ENCODE results near the gene MYL7.
"Not testable (repeated sequence)": the region's sequence is repeated elsewhere in the genome, so short reads cannot be mapped to it uniquely, and the experiment has no call there.

Gene MYL7

DNA sequence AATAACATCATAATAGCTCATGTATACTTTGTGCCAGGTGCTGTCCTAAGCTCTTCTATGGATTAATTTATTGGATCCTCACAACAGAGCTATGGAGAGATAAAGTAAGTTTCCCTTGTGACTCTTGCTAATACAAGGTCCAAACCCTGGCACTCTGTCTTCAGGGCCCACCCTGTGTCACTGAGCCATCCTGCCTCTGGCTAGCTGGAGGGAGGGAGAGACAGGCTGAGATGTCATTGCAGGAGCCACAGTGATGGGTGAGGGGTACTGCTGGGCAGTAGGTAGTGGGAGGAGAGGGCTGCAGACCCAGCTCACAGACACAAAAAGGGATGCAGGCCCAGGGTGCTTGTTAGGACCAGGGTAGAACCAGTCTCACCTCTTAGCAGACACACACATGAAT, 31.2 kb upstream of the MYL7 start:
- DNase-seq (ENCODE audit: low spot score), result no peak

DNA sequence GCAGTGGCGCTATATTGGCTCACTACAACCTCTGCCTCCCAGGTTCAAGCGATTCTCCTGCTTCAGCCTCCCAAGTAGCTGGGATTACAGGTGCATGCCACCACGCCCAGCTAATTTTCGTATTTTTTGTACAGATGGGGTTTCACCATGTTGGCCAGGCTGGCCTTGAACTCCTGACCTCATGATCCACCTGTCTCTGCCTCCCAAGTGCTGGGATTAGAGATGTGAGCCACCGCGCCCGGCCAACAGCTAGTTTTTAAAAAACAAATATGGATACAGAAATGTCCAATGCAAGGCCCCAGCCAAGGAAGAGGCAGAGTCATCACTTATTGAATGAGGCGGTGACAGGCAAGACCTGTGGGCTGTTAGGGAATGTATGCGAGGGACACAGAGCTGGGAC, 30.8 kb upstream of the MYL7 start:
- DNase-seq (ENCODE audit: low spot score), result not testable (repeated sequence)

DNA sequence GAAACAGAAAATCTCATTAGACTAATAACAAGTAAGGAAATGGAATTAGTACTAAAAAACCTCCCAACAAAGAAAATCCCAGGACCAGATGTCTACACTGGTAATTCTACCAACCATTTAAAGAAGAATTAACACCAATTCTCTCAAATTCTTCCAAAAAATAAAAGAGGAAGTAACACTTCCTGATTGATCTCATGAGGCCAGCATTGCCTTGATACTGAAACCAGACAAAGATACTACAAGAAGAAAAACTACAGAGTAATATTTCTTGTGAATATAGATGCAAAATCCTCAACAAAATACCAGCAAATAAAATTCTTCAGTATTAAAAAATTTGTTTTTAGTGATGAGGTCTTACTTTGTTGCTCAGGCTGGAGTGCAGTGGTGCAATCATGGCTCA, 26.8 kb upstream of the MYL7 start:
- DNase-seq (ENCODE audit: low spot score), result no peak

DNA sequence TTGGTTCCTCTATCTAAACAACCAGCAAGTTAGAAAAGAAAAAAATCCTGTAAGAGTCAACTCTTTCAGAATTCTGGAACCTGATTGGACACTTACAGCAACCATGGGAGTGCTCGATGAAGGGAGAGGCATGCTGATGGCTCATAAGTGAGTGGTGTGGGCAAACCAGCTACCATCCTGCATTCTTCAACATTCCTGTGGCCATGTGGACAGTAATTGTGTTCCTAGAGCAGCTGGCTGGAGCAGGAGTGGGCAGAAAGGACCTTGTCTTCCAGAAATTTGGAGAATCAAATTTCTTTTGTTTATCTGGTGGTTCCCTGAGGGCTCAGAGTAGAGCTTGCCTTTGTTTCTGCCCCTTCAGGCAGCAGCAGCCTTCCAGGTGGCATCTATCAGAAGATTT, 22.5 kb upstream of the MYL7 start:
- no peak for DNase-seq (ENCODE audit: low spot score)

DNA sequence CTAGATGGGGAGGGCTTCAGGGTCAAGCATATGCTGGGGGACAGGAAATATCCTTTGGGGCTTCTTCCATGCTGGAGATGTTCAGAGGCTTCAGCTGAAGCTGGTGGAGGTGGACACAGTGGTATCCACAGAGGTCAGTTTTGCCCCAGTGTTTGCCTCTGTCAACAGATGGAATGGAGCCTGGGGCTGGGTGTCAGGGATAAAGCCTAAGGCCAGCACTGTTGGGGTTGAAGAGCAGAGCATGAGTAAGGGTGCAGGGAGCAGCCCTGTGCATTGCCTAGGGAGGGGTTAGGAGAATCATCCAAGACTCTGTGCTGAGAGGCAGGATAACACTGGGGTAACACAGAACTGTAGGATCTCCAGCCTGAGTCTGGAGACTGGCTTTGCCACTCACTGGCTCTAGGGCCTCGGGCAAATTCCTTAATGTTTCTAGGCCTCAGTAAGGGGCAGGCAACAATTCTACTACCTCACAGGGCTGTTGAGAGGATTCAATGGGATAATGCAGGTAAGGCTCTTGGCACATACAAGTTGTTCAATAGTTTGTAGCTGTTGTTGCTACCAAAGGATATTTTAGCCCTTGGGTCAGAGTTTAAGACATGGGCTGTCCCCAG, 21.8 kb upstream of the MYL7 start:
- DNase-seq (ENCODE audit: low spot score), result no peak

DNA sequence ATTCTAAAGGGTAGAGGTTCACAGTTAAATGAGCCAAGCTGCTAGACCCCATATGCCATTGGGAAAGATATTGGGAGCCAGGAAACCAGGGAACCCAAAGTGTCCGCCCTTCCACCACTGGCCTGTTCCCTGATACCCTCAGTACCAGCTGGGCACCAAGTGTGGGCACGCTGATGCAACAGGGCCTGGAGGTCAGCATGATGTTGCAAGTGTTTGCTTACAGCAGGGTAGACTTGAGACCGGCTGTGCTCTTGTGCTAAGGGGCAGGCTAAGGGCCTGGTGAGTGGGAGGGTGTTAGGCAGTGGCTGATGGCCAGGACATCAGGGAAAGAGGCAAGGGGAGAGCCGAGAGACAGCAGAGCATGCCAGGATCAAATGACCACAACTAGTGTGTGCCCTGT, 21.0 kb upstream of the MYL7 start:
- DNase-seq (ENCODE audit: low spot score), result no peak

DNA sequence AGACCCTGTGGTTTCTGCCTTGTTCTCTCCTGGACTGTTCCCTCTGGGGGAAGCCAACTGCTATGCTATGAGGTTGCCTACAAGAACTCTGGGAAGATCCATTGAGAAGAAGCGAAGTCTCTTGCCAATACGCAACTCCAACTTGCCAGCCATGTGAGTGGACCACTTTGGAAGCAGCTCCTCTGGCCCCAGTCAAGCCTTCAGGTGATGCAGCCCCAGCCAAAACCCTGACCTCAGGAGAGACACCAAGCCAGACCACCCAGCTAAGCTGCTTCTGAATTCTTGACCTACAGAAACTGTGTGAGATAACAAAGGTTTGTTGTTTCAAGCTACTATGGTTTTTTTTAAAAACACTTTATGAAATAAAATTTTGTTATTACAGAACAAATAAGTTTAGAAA, 20.2 kb upstream of the MYL7 start:
- no peak for DNase-seq (ENCODE audit: low spot score)

DNA sequence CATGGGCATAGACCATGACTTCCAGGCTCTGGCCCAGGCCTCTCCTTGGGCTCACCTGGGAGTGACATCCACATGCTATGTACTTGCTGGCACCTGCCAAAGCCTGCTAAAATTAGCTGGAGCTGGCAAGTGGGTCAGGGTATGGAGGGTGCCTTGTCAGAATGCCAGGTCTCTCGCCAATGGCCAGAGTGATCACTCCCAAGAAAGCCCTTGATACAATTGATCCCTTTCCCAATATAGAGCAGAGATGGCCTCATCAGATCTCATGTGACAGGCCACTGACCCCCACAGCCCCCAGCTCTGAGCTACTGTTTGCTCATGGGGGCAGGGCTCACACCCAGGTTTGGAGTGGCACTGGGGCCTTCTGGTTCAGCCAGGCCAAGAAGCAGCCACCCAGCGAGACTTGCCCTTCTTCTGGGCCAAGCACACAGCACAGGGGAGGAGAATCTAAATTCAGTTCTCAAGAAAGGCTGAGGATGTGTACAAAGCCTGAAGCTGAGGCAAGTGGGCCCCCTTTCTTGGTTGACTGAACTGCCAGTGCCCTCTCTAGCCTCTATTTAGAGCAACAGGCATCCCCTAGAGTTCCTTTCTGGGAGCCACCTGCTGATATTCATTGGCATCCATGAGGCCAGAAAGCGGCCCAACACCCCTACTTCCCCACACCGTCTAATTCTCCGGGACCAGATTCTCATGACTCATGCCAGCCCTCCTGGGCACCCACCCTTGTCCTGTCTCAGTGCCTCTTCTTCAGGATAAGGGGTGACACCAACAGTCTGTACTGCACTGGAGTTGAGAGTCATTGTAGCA, 18.9 kb upstream of the MYL7 start:
- no peak for DNase-seq (ENCODE audit: low spot score)

DNA sequence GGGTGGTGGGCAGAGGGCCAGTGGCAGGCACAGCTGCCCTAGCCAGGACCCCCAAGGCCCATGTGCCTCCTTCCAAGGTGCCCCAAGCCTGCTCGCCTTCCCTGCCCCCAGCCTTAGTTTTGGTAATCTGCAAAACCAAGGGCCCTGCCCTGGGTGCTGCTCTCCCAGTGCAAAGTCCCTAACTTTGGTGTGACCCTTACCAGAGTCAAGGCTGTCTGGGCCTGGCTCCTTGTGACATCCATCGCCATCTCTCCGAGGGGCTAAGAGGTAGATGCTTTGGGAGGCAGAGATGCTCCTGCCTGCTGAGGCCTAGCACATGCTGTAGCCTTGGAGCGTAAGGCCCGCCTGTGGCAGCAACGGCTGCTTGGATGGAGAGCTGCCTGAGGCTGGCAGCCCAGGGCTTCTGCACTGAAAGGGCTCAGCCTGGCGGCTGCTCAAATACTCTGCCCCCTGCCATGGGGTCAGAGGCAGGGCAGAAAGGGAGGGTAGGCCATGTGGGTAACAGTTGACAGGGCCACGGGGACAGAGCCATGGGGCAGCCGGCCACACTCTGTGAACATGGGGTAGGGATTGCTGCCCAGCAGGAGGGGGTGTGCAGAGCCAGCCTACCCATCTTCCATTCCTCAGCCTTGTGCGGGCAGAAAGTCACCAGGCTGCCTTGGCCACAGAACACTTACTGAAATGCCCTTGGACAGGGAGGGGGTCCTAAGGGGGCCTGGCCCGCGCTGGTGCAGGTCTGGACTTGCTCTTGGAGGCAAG, 17.9 kb upstream of the MYL7 start:
- DNase-seq (ENCODE audit: low spot score), result no peak

DNA sequence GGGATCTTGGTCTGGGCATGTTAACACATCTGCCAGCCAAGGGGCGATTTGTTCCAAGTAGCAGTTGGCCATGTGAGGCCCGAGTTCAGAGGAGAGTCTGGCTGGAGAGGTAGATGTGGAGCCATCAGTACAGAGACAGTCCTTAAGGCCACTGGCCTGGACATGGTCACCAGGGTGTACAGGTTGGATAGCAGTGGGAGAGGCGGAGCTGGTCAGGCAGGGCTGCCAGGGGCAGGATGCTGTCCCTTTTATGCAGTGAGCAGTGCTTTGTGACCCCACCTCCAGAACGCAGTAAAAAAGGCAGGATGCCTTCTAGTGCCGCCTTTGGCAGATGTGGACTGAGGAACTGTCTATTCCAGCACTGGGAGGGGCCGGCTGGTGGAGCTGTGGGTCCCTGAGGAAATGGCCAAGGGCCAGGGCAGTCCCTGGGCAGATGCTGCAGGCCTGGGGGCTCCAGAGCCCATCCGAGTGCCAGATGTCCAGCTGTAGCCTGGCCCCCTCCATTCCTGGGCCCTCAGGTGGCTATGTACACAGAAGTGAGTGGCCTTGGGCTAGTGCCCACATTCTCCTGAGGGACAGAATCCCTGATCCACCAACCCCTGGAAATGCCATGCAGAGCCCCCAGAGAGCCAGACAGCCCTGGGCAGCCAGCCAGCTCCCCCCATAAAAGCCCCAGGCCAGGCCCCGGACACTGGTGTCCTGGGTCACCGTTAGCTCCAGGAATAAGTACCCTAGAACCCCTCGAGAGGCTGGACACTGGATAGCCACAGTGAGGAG, 17.2 kb upstream of the MYL7 start:
- DNase-seq (ENCODE audit: low spot score), result no peak

DNA sequence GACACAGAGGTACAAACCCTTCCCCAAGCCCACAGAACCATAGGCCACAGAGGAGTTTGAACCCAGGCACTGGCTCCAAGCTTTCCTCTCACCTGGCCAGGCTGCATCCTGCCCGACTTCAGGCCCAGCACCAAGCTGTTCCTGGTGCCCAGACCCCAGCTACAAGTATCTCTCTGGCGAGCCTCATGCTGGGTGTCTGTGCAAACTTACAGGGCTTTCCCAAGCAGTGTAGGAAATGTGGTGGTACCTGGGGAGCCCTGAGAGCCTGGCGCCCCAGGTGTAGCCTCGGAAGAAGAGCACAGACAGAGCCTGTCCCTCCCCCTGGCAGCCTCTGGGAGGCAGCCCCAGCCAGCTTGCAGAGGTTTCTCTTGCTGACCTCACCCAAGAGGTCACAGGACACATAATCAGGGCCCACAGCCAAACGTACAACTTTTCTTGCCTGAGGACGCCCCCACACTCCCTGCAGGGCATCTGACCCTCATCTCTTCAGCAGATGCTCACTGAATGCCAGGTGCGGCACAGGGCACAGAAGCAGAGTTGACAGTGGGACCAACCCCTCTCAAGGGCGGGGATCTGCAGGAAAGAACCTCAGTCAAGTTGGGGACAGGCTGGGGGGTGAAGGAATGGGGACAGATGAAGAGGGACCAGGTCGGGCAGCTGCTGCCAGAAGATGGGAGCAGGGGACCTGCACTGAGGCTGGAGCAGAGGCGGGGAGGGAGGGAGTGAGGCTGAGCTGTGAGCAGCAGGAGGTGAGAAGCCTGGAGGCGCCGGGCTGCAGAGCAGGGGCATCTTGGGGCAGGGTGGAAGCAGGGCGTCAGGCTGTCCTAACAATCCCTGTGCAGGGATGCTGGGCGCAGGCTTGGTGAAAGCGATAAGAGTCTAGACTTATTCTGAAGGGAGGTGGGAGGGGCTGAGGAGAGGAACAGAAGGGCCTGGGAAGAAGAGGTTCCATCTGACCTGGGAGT, 16.3 kb upstream of the MYL7 start:
- no peak for DNase-seq (ENCODE audit: low spot score)

DNA sequence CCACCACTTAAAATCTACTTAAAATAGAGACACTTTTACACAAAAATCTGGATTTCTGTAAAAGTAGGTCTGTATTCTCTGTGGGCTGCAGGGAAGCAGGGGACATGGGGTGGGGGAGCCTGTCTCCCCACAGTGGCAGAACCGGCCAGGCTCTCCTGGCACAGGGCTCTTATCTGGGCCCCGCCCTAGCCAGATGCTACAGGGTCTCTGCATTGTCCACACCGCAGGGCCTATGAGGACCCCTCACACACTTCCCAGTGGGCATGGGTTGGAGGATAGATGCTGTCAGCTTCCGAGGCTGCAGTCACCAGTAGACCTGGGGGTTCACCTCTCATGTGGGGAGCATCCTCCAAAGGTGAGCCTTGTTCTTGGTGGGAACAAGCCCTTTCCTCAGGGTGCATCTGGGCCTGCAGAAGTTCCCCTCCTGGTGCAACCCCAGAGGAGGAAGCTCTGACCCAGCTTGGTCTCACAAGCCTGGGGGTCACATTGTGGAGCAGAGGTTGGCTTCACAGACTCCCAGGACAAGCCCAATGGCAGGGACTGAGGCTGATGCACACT, 15.4 kb upstream of the MYL7 start:
- DNase-seq (ENCODE audit: low spot score), result no peak

DNA sequence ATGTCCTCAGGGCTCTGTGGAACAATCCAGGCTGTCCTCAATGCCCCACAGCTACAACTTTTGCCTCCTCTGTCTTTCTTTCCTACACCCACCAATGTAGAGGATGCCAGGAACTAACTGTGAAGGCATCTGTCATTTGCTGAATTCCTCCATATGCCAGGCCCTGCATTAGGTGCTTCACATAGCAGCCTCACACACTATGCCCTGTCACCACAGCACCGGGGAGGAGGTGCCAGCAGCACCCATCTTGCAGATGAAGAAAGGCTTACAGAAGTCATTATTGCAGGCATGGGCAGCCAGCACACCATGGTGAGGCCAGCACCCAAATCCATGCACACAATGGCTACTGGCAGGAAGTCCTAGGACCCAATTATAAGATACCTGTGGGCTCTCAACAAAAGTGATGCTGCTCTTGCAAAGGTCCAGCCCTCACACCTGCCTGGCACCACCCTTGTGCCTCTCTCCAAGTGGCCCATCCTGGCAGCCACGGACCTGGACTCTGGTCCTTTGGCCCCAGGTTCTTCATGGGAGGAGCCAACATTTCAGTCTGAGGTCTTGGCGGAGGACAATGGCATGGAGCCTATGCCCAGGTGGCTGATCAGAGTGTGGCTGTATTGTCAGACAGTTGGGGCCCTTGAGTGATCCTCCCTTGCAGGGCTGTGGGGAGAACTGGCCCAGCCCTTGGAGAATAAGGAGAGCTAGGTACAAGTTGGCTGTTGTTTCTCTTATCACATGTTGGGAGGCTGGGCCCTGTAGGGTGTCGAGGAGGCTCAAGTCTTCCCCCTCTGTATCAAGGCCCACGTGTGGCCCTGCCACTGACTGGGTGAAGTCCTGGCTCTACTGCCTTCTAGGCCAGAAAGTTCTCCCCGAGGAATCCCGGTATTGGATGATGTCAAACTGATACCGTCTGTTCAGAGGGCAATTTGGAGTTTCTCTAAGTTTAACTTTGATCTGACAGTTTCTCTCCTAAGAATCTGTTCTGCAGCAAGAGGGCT, 14.4 kb upstream of the MYL7 start:
- DNase-seq (ENCODE audit: low spot score), result no peak

DNA sequence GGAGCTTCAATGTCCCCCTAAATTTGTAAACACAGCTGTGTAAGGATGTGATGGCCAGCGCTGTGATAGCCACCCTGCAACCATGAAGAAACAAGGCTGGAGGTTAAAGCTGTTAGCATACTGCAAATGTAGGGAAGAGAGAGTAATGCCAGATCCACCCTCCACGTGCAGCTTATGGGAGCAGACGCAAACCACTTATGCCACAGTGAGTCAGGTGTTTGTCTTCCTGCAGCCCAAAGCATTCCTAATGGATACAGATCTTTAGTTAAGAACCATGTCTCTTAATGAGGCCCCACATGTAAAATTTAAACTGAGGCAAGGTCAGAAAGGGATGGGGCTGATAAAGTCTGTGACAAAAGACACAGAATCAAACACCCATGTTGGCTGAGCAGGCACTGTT, 13.6 kb upstream of the MYL7 start:
- DNase-seq (ENCODE audit: low spot score), result no peak

DNA sequence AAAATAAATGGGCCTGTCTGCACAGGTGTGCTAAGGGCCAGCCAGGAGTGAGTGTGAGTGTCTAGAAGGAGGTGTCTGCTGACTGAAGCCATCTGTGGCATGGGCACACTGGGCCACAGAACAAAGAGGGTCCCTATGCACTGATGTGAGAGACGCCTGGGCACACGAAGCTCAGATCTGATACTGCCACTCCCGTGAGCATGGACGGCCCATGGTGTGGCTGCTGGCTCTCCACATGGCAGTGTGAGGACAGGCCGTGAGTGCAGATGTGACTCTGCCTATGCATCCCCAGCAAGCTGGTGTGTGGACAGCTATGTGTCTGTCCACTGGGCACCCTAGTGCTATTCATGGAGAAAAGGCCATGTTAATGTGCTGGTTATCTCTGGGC, 12.8 kb upstream of the MYL7 start:
- DNase-seq (ENCODE audit: low spot score), result no peak

DNA sequence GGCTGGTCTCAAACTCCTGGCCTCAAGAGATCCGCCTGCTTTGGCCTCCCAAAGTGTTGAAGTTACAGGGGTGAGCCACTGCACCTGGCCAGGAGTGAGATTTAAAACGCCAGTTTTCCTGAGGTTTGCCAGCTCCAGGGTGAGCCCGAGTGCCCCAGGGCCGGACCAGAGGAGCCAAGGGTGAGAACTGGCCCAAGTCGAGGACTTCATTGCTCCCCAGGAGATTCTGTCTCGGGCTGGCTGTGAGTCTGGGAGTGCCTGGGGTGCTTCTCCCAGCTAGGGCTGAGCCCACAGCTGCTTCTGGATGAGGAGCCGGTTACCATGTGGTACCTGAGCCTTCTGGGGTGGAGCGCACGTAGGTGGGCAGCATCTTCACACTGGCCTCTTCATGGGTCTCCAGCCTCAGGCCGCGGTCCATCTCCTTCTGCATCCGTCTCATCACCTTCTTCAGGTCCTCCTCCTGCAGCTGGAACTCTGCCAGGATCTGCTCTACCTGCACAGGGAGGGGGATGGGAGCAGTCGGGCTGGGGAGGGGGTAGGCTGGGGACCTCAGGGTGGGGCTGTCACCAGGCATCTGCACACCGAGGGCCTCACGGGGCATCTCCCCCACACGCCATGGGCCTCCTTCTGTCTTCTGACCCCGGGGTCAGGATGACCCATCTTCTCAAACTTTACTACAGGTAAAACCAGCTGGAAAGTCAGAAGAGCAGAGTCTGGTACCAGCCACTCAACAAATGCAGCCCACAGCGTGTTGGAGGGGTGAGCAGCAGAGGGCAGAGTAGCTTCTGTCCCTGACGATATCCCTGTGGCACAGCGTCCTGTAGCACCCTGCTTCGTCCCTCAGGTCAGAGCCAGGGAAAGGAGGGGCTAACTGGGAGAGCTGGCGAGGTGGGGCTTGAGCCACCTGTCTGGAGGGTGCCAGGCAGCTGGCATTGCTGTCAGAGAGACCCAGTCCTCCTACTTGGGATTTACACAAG, 12.1 kb upstream of the MYL7 start:
- no peak for DNase-seq (ENCODE audit: low spot score)

DNA sequence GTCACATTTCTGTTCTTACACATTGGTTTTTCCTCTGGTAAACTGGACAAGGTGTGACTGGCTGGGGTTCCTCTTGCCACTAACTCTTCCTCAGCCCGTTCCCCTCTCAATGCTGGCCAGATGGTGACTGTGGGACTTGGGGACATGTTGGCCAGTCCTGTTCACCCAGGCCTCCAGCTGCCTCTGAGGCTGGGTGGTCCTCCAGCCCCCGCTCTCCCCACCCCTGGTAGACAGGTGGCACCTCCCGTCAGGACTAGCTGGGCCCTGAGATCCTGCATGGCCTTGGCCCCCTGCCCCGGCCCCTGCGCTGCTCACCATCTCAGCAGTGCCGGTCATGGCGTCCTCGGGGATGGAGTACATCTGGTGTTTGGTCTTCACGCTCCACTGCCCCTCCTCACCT, 10.8 kb upstream of the MYL7 start:
- DNase-seq (ENCODE audit: low spot score), result no peak
